ENCODE measurements around the gene GMNC.

GMNC gene

GRCh38 chr3:190860521-190860920 lies 2.0 kb downstream of the GMNC start:
- H3K9me3 ChIP-seq: no peaks in the 10 kb centered on the region
- TF ChIP-seq CTCF (IDR thresholded peaks at IDR 0.05; ENCODE audit: low read depth, low read length): no peak
- no peak overlapping the region for H3K4me3 ChIP-seq (ENCODE audit: low read depth, low read length)
- peaks cover 7% of the 10 kb centered on the region for H3K27me3 ChIP-seq
- no peaks in the 10 kb centered on the region for H3K4me1 ChIP-seq
- no peak for DNase-seq
- no peaks in the 10 kb centered on the region for H3K36me3 ChIP-seq

- no peaks in the 10 kb centered on the region for H3K4me1 ChIP-seq
- no peak for DNase-seq
- H3K4me3 ChIP-seq (ENCODE audit: low read depth, low read length): no peak overlapping the region
- no peak for TF ChIP-seq CTCF (IDR thresholded peaks at IDR 0.05; ENCODE audit: low read depth, low read length)
- H3K9me3 ChIP-seq: no peaks in the 10 kb centered on the region
- H3K36me3 ChIP-seq: no peaks in the 10 kb centered on the region
- no peaks in the 10 kb centered on the region for H3K27me3 ChIP-seq
Observed at GRCh38 chr3:190855151-190855550, 7.3 kb downstream of the GMNC start.

- DNase-seq: no peak
- Histone ChIP-seq H3K9me3 (no peaks in the 10 kb centered on the region), H3K4me3 (ENCODE audit: low read depth, low read length) (no peak overlapping the region), H3K36me3 (no peaks in the 10 kb centered on the region), H3K27me3 (no peaks in the 10 kb centered on the region), H3K4me1 (no peaks in the 10 kb centered on the region)
- TF ChIP-seq CTCF (IDR thresholded peaks at IDR 0.05; ENCODE audit: low read depth, low read length): no peak
Observed at GRCh38 chr3:190854062-190854461, 8.4 kb downstream of the GMNC start.

GRCh38 chr3:190853464-190853863 lies 9.0 kb downstream of the GMNC start:
- DNase-seq: no peak

GRCh38 chr3:190849607-190850006 lies 12.9 kb downstream of the GMNC start:
- Histone ChIP-seq H3K9me3 (no peaks in the 10 kb centered on the region), H3K27me3 (no peaks in the 10 kb centered on the region), H3K36me3 (no peaks in the 10 kb centered on the region), H3K4me1 (no peaks in the 10 kb centered on the region), H3K4me3 (ENCODE audit: low read depth, low read length) (no peak overlapping the region)
- no peak for DNase-seq
- TF ChIP-seq CTCF (IDR thresholded peaks at IDR 0.05; ENCODE audit: low read depth, low read length): no peak

More at GRCh38 chr3:190853464-190853863, 9.0 kb downstream of the GMNC start:
- Histone ChIP-seq H3K9me3 (no peaks in the 10 kb centered on the region), H3K27me3 (no peaks in the 10 kb centered on the region), H3K4me3 (ENCODE audit: low read depth, low read length) (no peak overlapping the region), H3K4me1 (no peaks in the 10 kb centered on the region), H3K36me3 (no peaks in the 10 kb centered on the region)
- TF ChIP-seq CTCF (IDR thresholded peaks at IDR 0.05; ENCODE audit: low read depth, low read length): no peak

- Histone ChIP-seq H3K36me3 (no peaks in the 10 kb centered on the region), H3K9me3 (no peaks in the 10 kb centered on the region), H3K27me3 (no peaks in the 10 kb centered on the region), H3K4me3 (ENCODE audit: low read depth, low read length) (no peak overlapping the region), H3K4me1 (no peaks in the 10 kb centered on the region)
- no peak for DNase-seq
- TF ChIP-seq CTCF (IDR thresholded peaks at IDR 0.05; ENCODE audit: low read depth, low read length): no peak
Observed at GRCh38 chr3:190848870-190849269, 13.6 kb downstream of the GMNC start.
